H1 (cell line): ENCODE measurements around the gene MOK. TPM values are rescaled to one million over a fixed set of nuclear protein-coding genes. Genes with fewer than 3 reads are reported as not detected.

Experiments used
- CTCF ChIA-PET: fragments of 300-600 bp; sonication (Branson Sonifier 250); formaldehyde crosslinking; loops from one replicate; lab custom pipeline; 2021; ENCODE audit not compliant: partially characterized antibody; lab: Charles Lee
- POLR2A ChIA-PET: fragments of 300-600 bp; sonication (Branson Sonifier 250); formaldehyde crosslinking; loops from one replicate; lab custom pipeline; 2021; ENCODE audit warnings: inconsistent platforms; ENCODE audit not compliant: partially characterized antibody; lab: Charles Lee
- DNase-seq, 2 experiments: peaks; one replicate each; pipeline versions ENCODE4 v3.0.0 to v3.0.0-alpha.2; 2010 to 2022; ENCODE audit warnings: low spot score in 2 of 2, low read depth in 1 of 2, mixed read lengths in 1 of 2
- FAIRE-seq: peaks from 2 replicates; lab custom pipeline; 2011; peaks lifted over from hg19 to GRCh38; lab: Jason Lieb, UNC
- H2AFZ ChIP-seq: 2 replicates; pipeline ENCODE4 v1.8.1; 2012; ENCODE audit warnings: low read length, inconsistent platforms
- H2AK5ac ChIP-seq: 2 replicates; pipeline ENCODE4 v1.6.1; 2013; ENCODE audit warnings: low read depth, low read length
- H2BK120ac ChIP-seq: replicated peaks from 2 replicates; pipeline ENCODE3; 2013; ENCODE audit warnings: low read depth, low read length, inconsistent platforms
- H2BK12ac ChIP-seq: 2 replicates; pipeline ENCODE4 v1.6.1; 2013; ENCODE audit warnings: low read depth, low read length
- H2BK15ac ChIP-seq: 2 replicates; pipeline ENCODE4 v1.6.1; 2013; ENCODE audit warnings: low read length
- H2BK20ac ChIP-seq: 2 replicates; pipeline ENCODE4 v1.6.1; 2013; ENCODE audit warnings: low read length
- H2BK5ac ChIP-seq: 2 replicates; pipeline ENCODE4 v1.6.1; 2013; ENCODE audit warnings: low read depth, low read length
- H3K14ac ChIP-seq: 2 replicates; pipeline ENCODE4 v1.6.1; 2013; ENCODE audit warnings: inconsistent platforms; ENCODE audit not compliant: insufficient read length
- H3K18ac ChIP-seq: 2 replicates; pipeline ENCODE4 v1.6.1; 2013; ENCODE audit warnings: low read length; ENCODE audit errors: extremely low read depth
- H3K23ac ChIP-seq: 2 replicates; pipeline ENCODE4 v1.6.1; 2013; ENCODE audit warnings: inconsistent platforms; ENCODE audit not compliant: insufficient read length
- H3K23me2 ChIP-seq: 2 replicates; pipeline ENCODE4 v1.6.1; 2013; ENCODE audit warnings: low read depth, low read length
- H3K27ac ChIP-seq: 2 replicates; pipeline ENCODE4 v1.6.1; 2011; ENCODE audit warnings: low read depth, low read length, inconsistent platforms
- H3K27me3 ChIP-seq, 4 experiments: replicated peaks in 1 of 4; 1 replicate in 1 of 4; 2 replicates in 3 of 4; pipeline versions ENCODE4 v1.6.1 to v1.8.1; 2011 to 2013; ENCODE audit warnings: low read length in 3 of 4, mild to moderate bottlenecking in 3 of 4, inconsistent platforms in 2 of 4, mixed read lengths in 2 of 4, moderate library complexity in 1 of 4; ENCODE audit not compliant: control insufficient read depth in 3 of 4, insufficient read depth in 3 of 4; ENCODE audit errors: extremely low read depth in 1 of 4
- H3K36me3 ChIP-seq, 4 experiments: 2 replicates each; pipeline versions ENCODE4 v1.6.1 to v1.8.1; 2011 to 2013; ENCODE audit warnings: mild to moderate bottlenecking in 4 of 4, low read length in 3 of 4, moderate library complexity in 2 of 4, control low read depth in 1 of 4, inconsistent platforms in 1 of 4; ENCODE audit not compliant: insufficient read depth in 4 of 4, control insufficient read depth in 2 of 4
- H3K4ac ChIP-seq: replicated peaks from 2 replicates; pipeline ENCODE3; 2013; ENCODE audit warnings: low read length, low read depth, mixed read lengths, inconsistent platforms; ENCODE audit not compliant: insufficient read length
- H3K4me1 ChIP-seq, 4 experiments: replicated peaks in 1 of 4; 1 replicate in 1 of 4; 2 replicates in 3 of 4; pipeline versions ENCODE4 v1.6.1 to v1.8.1; 2011 to 2013; ENCODE audit warnings: low read length in 3 of 4, inconsistent platforms in 2 of 4, mixed read lengths in 1 of 4; ENCODE audit not compliant: insufficient read depth in 4 of 4, control insufficient read depth in 3 of 4
- H3K4me2 ChIP-seq, 2 experiments: 2 replicates each; pipeline versions ENCODE4 v1.6.1 to v1.8.1; 2011 to 2013; ENCODE audit warnings: low read depth in 2 of 2, low read length in 2 of 2, control low read depth in 1 of 2, inconsistent platforms in 1 of 2, mild to moderate bottlenecking in 1 of 2; ENCODE audit not compliant: insufficient read depth in 1 of 2
- H3K4me3 ChIP-seq, 4 experiments: fragments of 200-600, 300-600 bp in 1 of 4; sonication (generic), shearing (Covaris generic), sonication (Bioruptor Twin) in 1 of 4; 2 replicates each; pipeline versions ENCODE4 v1.5.1 to v1.8.1; 2011 to 2016; ENCODE audit warnings: low read length in 4 of 4, low read depth in 3 of 4, control low read depth in 2 of 4, inconsistent platforms in 2 of 4, mild to moderate bottlenecking in 2 of 4, mixed read lengths in 1 of 4, moderate library complexity in 1 of 4; ENCODE audit not compliant: insufficient read depth in 2 of 4; ENCODE audit errors: extremely low read depth in 1 of 4
- H3K56ac ChIP-seq: replicated peaks from 2 replicates; pipeline ENCODE3; 2013; ENCODE audit warnings: low read depth, mild to moderate bottlenecking, mixed read lengths, low read length, inconsistent platforms; ENCODE audit not compliant: insufficient read length
- H3K79me1 ChIP-seq: 2 replicates; pipeline ENCODE4 v1.6.1; 2013; ENCODE audit warnings: low read depth, low read length, control low read depth
- H3K79me2 ChIP-seq, 2 experiments: 2 replicates each; pipeline versions ENCODE4 v1.6.1 to v1.8.1; 2012 to 2013; ENCODE audit warnings: low read length in 2 of 2, mild to moderate bottlenecking in 2 of 2, inconsistent platforms in 1 of 2; ENCODE audit not compliant: insufficient read depth in 2 of 2, control insufficient read depth in 1 of 2
- H3K9ac ChIP-seq, 4 experiments: replicated peaks in 1 of 4; 1 replicate in 1 of 4; 2 replicates in 3 of 4; pipeline versions ENCODE4 v1.6.1 to v1.8.1; 2011 to 2013; ENCODE audit warnings: low read depth in 3 of 4, low read length in 3 of 4, control low read depth in 2 of 4, mild to moderate bottlenecking in 2 of 4, moderate library complexity in 2 of 4, inconsistent platforms in 1 of 4; ENCODE audit errors: extremely low read depth in 1 of 4
- H3K9me3 ChIP-seq, 2 experiments: 2 replicates each; pipeline versions ENCODE4 v1.6.1 to v1.8.1; 2012 to 2013; ENCODE audit warnings: mild to moderate bottlenecking in 2 of 2, moderate library complexity in 2 of 2, control low read depth in 1 of 2, inconsistent platforms in 1 of 2, low read depth in 1 of 2, low read length in 1 of 2, mixed read lengths in 1 of 2; ENCODE audit not compliant: insufficient read depth in 2 of 2
- H4K20me1 ChIP-seq, 2 experiments: replicated peaks in 1 of 2; 2 replicates each; pipeline versions ENCODE3 to v1.8.1; 2011 to 2013; ENCODE audit warnings: inconsistent platforms in 2 of 2, low read length in 2 of 2, mild to moderate bottlenecking in 1 of 2; ENCODE audit not compliant: insufficient read depth in 2 of 2, control insufficient read depth in 1 of 2
- H4K5ac ChIP-seq: 2 replicates; pipeline ENCODE4 v1.6.1; 2013; ENCODE audit warnings: low read length, low read depth, mixed read lengths, inconsistent platforms; ENCODE audit not compliant: insufficient read length
- H4K8ac ChIP-seq: 2 replicates; pipeline ENCODE4 v1.8.0; 2013; ENCODE audit warnings: mild to moderate bottlenecking, moderate library complexity, low read length, inconsistent platforms; ENCODE audit not compliant: insufficient read depth; ENCODE audit errors: extremely low read depth
- H4K91ac ChIP-seq: replicated peaks from 2 replicates; pipeline ENCODE3; 2013; ENCODE audit warnings: low read length, mixed read lengths, inconsistent platforms; ENCODE audit not compliant: insufficient read length
- CHD2 ChIP-seq: IDR thresholded peaks from 2 replicates; pipeline ENCODE4 v1.6.1; 2012; ENCODE audit warnings: low read length, improper control_type of control experiment
- CREB1 ChIP-seq: IDR thresholded peaks from 2 replicates; pipeline ENCODE4 v1.6.1; 2012; ENCODE audit warnings: inconsistent platforms
- CTCF ChIP-seq, 3 experiments: IDR thresholded peaks; 1 replicate in 2 of 3; 2 replicates in 1 of 3; pipeline versions ENCODE4 v1.5.1 to v1.6.1; 2011; ENCODE audit warnings: low read length in 3 of 3, mild to moderate bottlenecking in 3 of 3, inconsistent platforms in 2 of 3, low read depth in 1 of 3, moderate library complexity in 1 of 3; ENCODE audit not compliant: insufficient read depth in 1 of 3; ENCODE audit errors: control extremely low read depth in 1 of 3
- FOSL1 ChIP-seq: IDR thresholded peaks from 2 replicates; pipeline ENCODE4 v1.6.1; 2011; ENCODE audit warnings: mild to moderate bottlenecking, low read depth, low read length, moderate library complexity; ENCODE audit not compliant: insufficient read depth
- GTF2F1 ChIP-seq: IDR thresholded peaks from 2 replicates; pipeline ENCODE4 v1.6.1; 2012; ENCODE audit warnings: low read depth, low read length, improper control_type of control experiment, borderline replicate concordance
- HDAC6 ChIP-seq: IDR thresholded peaks from one replicate; pipeline ENCODE4 v1.7.1; 2012; ENCODE audit warnings: low read depth, mild to moderate bottlenecking, inconsistent platforms, low read length, moderate library complexity
- MAFK ChIP-seq: IDR thresholded peaks from 2 replicates; pipeline ENCODE4 v1.6.1; 2012; ENCODE audit warnings: low read depth, mild to moderate bottlenecking, improper control_type of control experiment, low read length
- TCF12 ChIP-seq: IDR thresholded peaks from 2 replicates; pipeline ENCODE4 v1.6.1; 2011; ENCODE audit warnings: low read depth, mild to moderate bottlenecking, low read length
- TEAD4 ChIP-seq: IDR thresholded peaks from 2 replicates; pipeline ENCODE4 v1.6.1; 2012; ENCODE audit warnings: low read depth, low read length, inconsistent platforms, mixed read lengths
- WGBS, 2 experiments: shearing (Covaris generic) in 1 of 2; methylation state at CpG; one replicate each; pipeline versions ENCODE4 v1.1.6 to v1.1.7; 2013 to 2015; ENCODE audit warnings: low lambda C conversion rate in 2 of 2, mixed read lengths in 2 of 2, inconsistent platforms in 1 of 2, low coverage in 1 of 2, missing lambda C conversion rate in 1 of 2; ENCODE audit not compliant: insufficient replicate concordance in 2 of 2, insufficient coverage in 1 of 2, insufficient read length in 1 of 2; ENCODE audit errors: extremely low coverage in 1 of 2, missing lambda C conversion rate in 1 of 2; 5-methylcytosine and 5-hydroxymethylcytosine counted together
- polyA plus RNA-seq, 7 experiments: library from polyadenylated mRNA; depleted of rRNA in 3 of 7; stranded (reverse) in 5 of 7; unstranded in 2 of 7; fragments of >200 nt in 5 of 7; fragments of 200-250 nt in 2 of 7; gene quantifications; 1 replicate in 5 of 7; 2 replicates in 1 of 7; 4 replicates in 1 of 7; pipeline versions ENCODE4 v1.2.1 to v1.2.3, GENCODE V29; 2011 to 2013; ENCODE audit warnings: missing spikeins in 2 of 7, mixed read lengths in 2 of 7
- total RNA-seq: library from RNA; stranded (reverse); fragmentation: NEBNext Ultra II Directional; extraction: Animal tissue kit (Norgen Biotek cat#: 25700); gene quantifications from 2 replicates; pipeline ENCODE4 v1.2.1, GENCODE V29; 2021

The MOK gene
- total and polyA plus RNA-seq, 2 of the 8 experiments (the other 6 are each of a cell fraction or from before 2014, with no cell fraction given), result 2.1 to 2.5 TPM

GRCh38 chr14:102252834-102253801, 51.8 kb downstream of the MOK start:
- H3K9me3 ChIP-seq, result no peaks in the 10 kb centered on the region
- no peak overlapping the region for H3K4me3 ChIP-seq
- H3K23ac ChIP-seq, result no peak overlapping the region
- H3K4ac ChIP-seq, result no peak overlapping the region
- H3K79me1 ChIP-seq, result no peaks in the 10 kb centered on the region
- WGBS, 2 experiments, result 91% methylated on average over 21 of the region's 21 CpGs; no CpG with 5 or more reads in 1 of the 2 experiments
- H4K20me1 ChIP-seq, result no peaks in the 10 kb centered on the region
- no peaks in the 10 kb centered on the region for H3K36me3 ChIP-seq
- no peak overlapping the region for H2BK15ac ChIP-seq
- H3K23me2 ChIP-seq, result no peaks in the 10 kb centered on the region
- H2AK5ac ChIP-seq, result no peak overlapping the region
- no peak overlapping the region for H3K56ac ChIP-seq
- DNase-seq, result no peak
- no peak overlapping the region for H3K18ac ChIP-seq
- no peak overlapping the region for H4K91ac ChIP-seq
- no peaks in the 10 kb centered on the region for H3K79me2 ChIP-seq
- H3K9ac ChIP-seq, result no peak overlapping the region
- H3K27ac ChIP-seq, result no peak overlapping the region
- H3K4me1 ChIP-seq, result peaks cover 0 to 4% (median 2%) of the 10 kb centered on the region in 4 experiments; a peak in 5 of 7 replicates
- H2BK12ac ChIP-seq, result no peak overlapping the region
- no peak overlapping the region for H2AFZ ChIP-seq
- H4K5ac ChIP-seq, result no peak overlapping the region
- ChIA-PET CTCF (interaction anchor here (0.6 to 1.5 kb wide), 4 partner anchors 22 to 1482 kb away, joined by 3 read pairs; no protein-coding TSS in a partner anchor), POLR2A (interaction anchor here (1.6 kb wide), 1 partner anchor 42 kb away, joined by 3 read pairs; no protein-coding TSS in a partner anchor)
- no peak overlapping the region for H2BK20ac ChIP-seq
- H3K4me2 ChIP-seq, result no peak overlapping the region
- no peak overlapping the region for H3K14ac ChIP-seq
- no peak overlapping the region for H2BK5ac ChIP-seq
- H3K27me3 ChIP-seq, result peaks cover 0 to 9% (median 6%) of the 10 kb centered on the region in 4 experiments; a peak in 3 of 7 replicates
- no peak for FAIRE-seq
- no peak overlapping the region for H4K8ac ChIP-seq
- no peak overlapping the region for H2BK120ac ChIP-seq
- TF ChIP-seq HDAC6 (no peak), TCF12 (no peak), GTF2F1 (no peak), CREB1 (no peak), TEAD4 (no peak), CTCF (IDR thresholded peaks at IDR 0.05; ENCODE audit: control extremely low read depth in 1 of 3, insufficient read depth in 1 of 3, low read depth in 1 of 3, low read length in 3 of 3) (no peak), CHD2 (no peak), FOSL1 (no peak), MAFK (no peak)
